ENCODE results near the gene METTL9. TPM values are rescaled to one million over a fixed set of nuclear protein-coding genes. Genes with fewer than 3 reads are reported as not detected.
"Not testable (repeated sequence)": the region's sequence is repeated elsewhere in the genome, so short reads cannot be mapped to it uniquely, and the experiment has no call there.

METTL9 gene
- total RNA-seq, 1 experiment from 2014 or later = 41.4 TPM

DNA sequence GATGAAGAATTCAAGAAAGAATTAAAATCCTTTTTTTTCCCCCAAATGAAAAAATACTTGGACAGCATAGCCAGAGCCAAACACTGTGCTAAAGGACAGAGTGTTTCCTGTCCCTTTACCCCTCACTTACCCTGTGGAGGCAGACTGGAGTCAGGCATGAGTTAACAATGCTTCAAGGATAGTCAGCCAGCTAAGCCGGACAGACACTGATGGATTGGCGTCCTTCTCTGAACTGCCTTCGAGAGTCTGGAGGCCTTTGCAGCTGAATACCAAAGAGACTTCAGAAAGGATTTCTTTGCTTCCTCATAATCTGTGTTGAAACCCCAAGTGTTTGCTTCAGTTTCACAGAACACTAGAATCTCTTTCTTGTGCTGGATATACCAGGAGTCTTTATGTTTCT is 4.6 kb downstream of the METTL9 start:
- H3K4me3 ChIP-seq (replicated peaks in 1 of 2; ENCODE audit: low read depth in 1 of 2, low read length in 2 of 2) = no peak overlapping the region
- H3K27ac ChIP-seq (ENCODE audit: low read depth, low read length) = no peak overlapping the region
- ATAC-seq = no peak
- no peak for DNase-seq (ENCODE audit: low read depth, low spot score)
- H3K9ac ChIP-seq (ENCODE audit: low read length) = no peak overlapping the region
- H3K27me3 ChIP-seq (ENCODE audit: insufficient read depth, low read length) = no peaks in the 10 kb centered on the region
- no peak overlapping the region for H2AFZ ChIP-seq (ENCODE audit: low read depth, low read length, poor library complexity, severe bottlenecking)
- CTCF ChIA-PET = no interaction called here
- intact Hi-C loops (cut with micrococcal nuclease) = no loop called here
- no TSS peak for BruUV-seq (replicated peaks)
- RAD21 ChIA-PET (ENCODE audit: low non-redundant PET in 1 of 2, low total read pairs in 2 of 2, uncharacterized antibody in 2 of 2, unreplicated experiment in 2 of 2) = no interaction called here
- peaks cover 0 to 13% of the 10 kb centered on the region in 2 experiments; a peak in 2 of 4 replicates for H3K4me1 ChIP-seq (ENCODE audit: control insufficient read depth in 1 of 2, insufficient read depth in 2 of 2, low read length in 2 of 2)
- H3K9me2 ChIP-seq (ENCODE audit: insufficient read depth) = no peaks in the 10 kb centered on the region
- peaks cover 60% of the 10 kb centered on the region for H3K79me2 ChIP-seq (ENCODE audit: insufficient read depth, low read length)
- TF ChIP-seq SP1 (IDR thresholded peaks at IDR 0.05; ENCODE audit: low read depth) (no peak), EZH2phosphoT487 (IDR thresholded peaks at IDR 0.05; ENCODE audit: borderline replicate concordance) (no peak), EZH2 (IDR thresholded peaks at IDR 0.05) (no peak), EGR1 (IDR thresholded peaks at IDR 0.05; ENCODE audit: low read depth) (no peak)
- TF ChIP-seq, protein P1, sequence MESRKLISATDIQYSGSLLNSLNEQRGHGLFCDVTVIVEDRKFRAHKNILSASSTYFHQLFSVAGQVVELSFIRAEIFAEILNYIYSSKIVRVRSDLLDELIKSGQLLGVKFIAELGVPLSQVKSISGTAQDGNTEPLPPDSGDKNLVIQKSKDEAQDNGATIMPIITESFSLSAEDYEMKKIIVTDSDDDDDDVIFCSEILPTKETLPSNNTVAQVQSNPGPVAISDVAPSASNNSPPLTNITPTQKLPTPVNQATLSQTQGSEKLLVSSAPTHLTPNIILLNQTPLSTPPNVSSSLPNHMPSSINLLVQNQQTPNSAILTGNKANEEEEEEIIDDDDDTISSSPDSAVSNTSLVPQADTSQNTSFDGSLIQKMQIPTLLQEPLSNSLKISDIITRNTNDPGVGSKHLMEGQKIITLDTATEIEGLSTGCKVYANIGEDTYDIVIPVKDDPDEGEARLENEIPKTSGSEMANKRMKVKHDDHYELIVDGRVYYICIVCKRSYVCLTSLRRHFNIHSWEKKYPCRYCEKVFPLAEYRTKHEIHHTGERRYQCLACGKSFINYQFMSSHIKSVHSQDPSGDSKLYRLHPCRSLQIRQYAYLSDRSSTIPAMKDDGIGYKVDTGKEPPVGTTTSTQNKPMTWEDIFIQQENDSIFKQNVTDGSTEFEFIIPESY (IDR thresholded peaks at IDR 0.05; ENCODE audit: extremely low read depth, insufficient replicate concordance, low read length) = no peak
- TF ChIP-seq, protein P2, sequence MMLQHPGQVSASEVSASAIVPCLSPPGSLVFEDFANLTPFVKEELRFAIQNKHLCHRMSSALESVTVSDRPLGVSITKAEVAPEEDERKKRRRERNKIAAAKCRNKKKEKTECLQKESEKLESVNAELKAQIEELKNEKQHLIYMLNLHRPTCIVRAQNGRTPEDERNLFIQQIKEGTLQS (IDR thresholded peaks at IDR 0.05) = no peak
- H3K9me3 ChIP-seq (ENCODE audit: control insufficient read depth in 1 of 2, insufficient read depth in 1 of 2, low read depth in 1 of 2, low read length in 2 of 2) = no peaks in the 10 kb centered on the region
- POLR2A ChIA-PET = no interaction called here
- H3K4me2 ChIP-seq (ENCODE audit: low read length) = no peak overlapping the region
- no peaks in the 10 kb centered on the region for H3K36me3 ChIP-seq (ENCODE audit: control insufficient read depth in 1 of 2, insufficient read depth in 2 of 2, low read length in 2 of 2)
- no peaks in the 10 kb centered on the region for H4K20me1 ChIP-seq (ENCODE audit: insufficient read depth)

DNA sequence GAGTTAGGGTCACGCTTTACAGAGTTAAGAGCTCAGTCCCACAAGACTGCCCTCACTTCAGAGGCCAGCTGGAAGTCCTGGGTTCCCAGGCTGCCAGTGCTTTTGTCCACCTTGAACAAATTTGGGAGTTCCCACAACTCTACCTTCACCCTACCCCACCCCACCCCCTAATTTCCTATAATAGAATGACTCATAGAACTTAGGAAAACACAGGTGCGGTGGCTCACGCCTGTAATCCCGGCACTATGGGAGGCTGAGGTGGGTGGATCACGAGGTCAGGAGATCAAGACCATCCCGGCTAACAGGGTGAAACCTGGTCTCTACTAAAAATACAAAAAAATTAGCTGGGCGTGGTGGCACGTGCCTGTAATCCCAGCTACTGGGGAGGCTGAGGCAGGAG is 6.5 kb downstream of the METTL9 start:
- DNase-seq (ENCODE audit: low read depth, low spot score); H3K9me3 ChIP-seq (ENCODE audit: control insufficient read depth in 1 of 2, insufficient read depth in 1 of 2, low read depth in 1 of 2, low read length in 2 of 2); H3K27ac ChIP-seq (ENCODE audit: low read depth, low read length); H3K27me3 ChIP-seq (ENCODE audit: insufficient read depth, low read length); POLR2A ChIA-PET; H3K4me2 ChIP-seq (ENCODE audit: low read length); H4K20me1 ChIP-seq (ENCODE audit: insufficient read depth); H3K4me1 ChIP-seq (ENCODE audit: control insufficient read depth in 1 of 2, insufficient read depth in 2 of 2, low read length in 2 of 2); intact Hi-C loops (cut with micrococcal nuclease); H3K9me2 ChIP-seq (ENCODE audit: insufficient read depth); ATAC-seq; H3K36me3 ChIP-seq (ENCODE audit: control insufficient read depth in 1 of 2, insufficient read depth in 2 of 2, low read length in 2 of 2); CTCF ChIA-PET; H3K4me3 ChIP-seq (replicated peaks in 1 of 2; ENCODE audit: low read depth in 1 of 2, low read length in 2 of 2); H2AFZ ChIP-seq (ENCODE audit: low read depth, low read length, poor library complexity, severe bottlenecking); RAD21 ChIA-PET (ENCODE audit: low non-redundant PET in 1 of 2, low total read pairs in 2 of 2, uncharacterized antibody in 2 of 2, unreplicated experiment in 2 of 2); BruUV-seq (replicated peaks); H3K9ac ChIP-seq (ENCODE audit: low read length): not testable (repeated sequence)
- peaks cover 59% of the 10 kb centered on the region for H3K79me2 ChIP-seq (ENCODE audit: insufficient read depth, low read length)
